ENCODE measurements around the gene ECE1.

GRCh38 chr1:21240706-21241105, 49.6 kb downstream of the ECE1 start:
- TF ChIP-seq SIN3A (IDR thresholded peaks at IDR 0.05; ENCODE audit: borderline replicate concordance in 2 of 2, control insufficient read depth in 1 of 2, low read depth in 2 of 2, low read length in 2 of 2), result no peak
- TF ChIP-seq EZH2 (IDR thresholded peaks at IDR 0.05; ENCODE audit: borderline replicate concordance, low read depth, low read length), result no peak
- TF ChIP-seq HEY1 (CRISPR knock-in tag; IDR thresholded peaks at IDR 0.05; ENCODE audit: borderline replicate concordance), result no peak
